Upper lobe of left lung (tissue), 6 donors: ENCODE data around the gene ATG4A. TPM values are rescaled to one million over a fixed set of nuclear protein-coding genes. Genes with fewer than 3 reads are reported as not detected.
A peak's percentile ranks its signal among the peaks of the same experiment; 100 is the strongest.

Experiments used
- ATAC-seq, 2 donors: fragments of 200-7000 bp; cut with Tn5 transposase; one replicate each; pipeline ENCODE4 v1.9.1; 2022; ENCODE audit warnings: mild to moderate bottlenecking in 2 of 2, moderate library complexity in 2 of 2; ENCODE audit not compliant: low FRiP score in 2 of 2
- DNase-seq, 2 donors: peaks; one replicate each; pipeline ENCODE4 v3.0.0-alpha.2; 2019 to 2020
- H3K27ac ChIP-seq, 4 donors: fragments of 200-600 bp; sonication (generic); one replicate each; pipeline ENCODE4 v1.5.1; 2016 to 2019
- H3K27me3 ChIP-seq, 4 donors: fragments of 200-600 bp; sonication (generic); one replicate each; pipeline ENCODE4 v1.5.1; 2017 to 2019
- H3K36me3 ChIP-seq, 4 donors: fragments of 200-600 bp; sonication (generic); one replicate each; pipeline ENCODE4 v1.5.1; 2016 to 2019
- H3K4me1 ChIP-seq, 4 donors: fragments of 200-600 bp; sonication (generic); one replicate each; pipeline ENCODE4 v1.5.1; 2018 to 2019
- H3K4me3 ChIP-seq, 4 donors: fragments of 200-600 bp; sonication (generic); one replicate each; pipeline ENCODE4 v1.5.1; 2017 to 2019; ENCODE audit warnings: mild to moderate bottlenecking in 2 of 4, moderate library complexity in 1 of 4
- H3K9me3 ChIP-seq, 4 donors: fragments of 200-600 bp; sonication (generic); one replicate each; pipeline ENCODE4 v1.5.1; 2018 to 2019
- CTCF ChIP-seq, 6 experiments: fragments of 450-650 bp in 4 of 6; fragments of 200-600 bp in 2 of 6; sonication (generic) in 2 of 6; IDR thresholded peaks; one replicate each; pipeline ENCODE4 v1.5.1; 2016 to 2019; ENCODE audit warnings: antibody characterized with exemption in 6 of 6
- EP300 ChIP-seq, 4 donors: sonication (generic); formaldehyde crosslinking; IDR thresholded peaks; one replicate each; pipeline ENCODE4 v1.5.1; 2017; ENCODE audit warnings: antibody characterized with exemption in 4 of 4, control low read depth in 2 of 4
- POLR2A ChIP-seq, 4 donors: fragments of 450-650 bp; IDR thresholded peaks; one replicate each; pipeline ENCODE4 v1.5.1; 2016 to 2017; ENCODE audit warnings: antibody characterized with exemption in 4 of 4, mild to moderate bottlenecking in 2 of 4
- POLR2AphosphoS5 ChIP-seq, 2 donors: sonication (generic); formaldehyde crosslinking; IDR thresholded peaks; one replicate each; pipeline ENCODE4 v1.5.1; 2017; ENCODE audit warnings: antibody characterized with exemption in 2 of 2
- WGBS, 2 donors: methylation state at CpG; one replicate each; pipeline ENCODE4 v1.1.5; 2017 to 2018; 5-methylcytosine and 5-hydroxymethylcytosine counted together
- total RNA-seq, 6 donors: library from RNA; depleted of rRNA in 4 of 6; stranded (reverse); fragments of >200 nt in 4 of 6; gene quantifications; one replicate each; pipeline versions ENCODE4 v1.1.0 to v1.2.1, GENCODE V29; 2016 to 2021
- donor health status: DM: no; HTN: no; CAD: no; lungs with moderate emphysema.
- donor health status: DM: no; HTN: yes; CAD: no; lungs with severe emphysema.

The ATG4A gene
- total RNA-seq, 6 donors from 2014 or later: 9.4 to 21.0 (median 12.9) TPM

DNA sequence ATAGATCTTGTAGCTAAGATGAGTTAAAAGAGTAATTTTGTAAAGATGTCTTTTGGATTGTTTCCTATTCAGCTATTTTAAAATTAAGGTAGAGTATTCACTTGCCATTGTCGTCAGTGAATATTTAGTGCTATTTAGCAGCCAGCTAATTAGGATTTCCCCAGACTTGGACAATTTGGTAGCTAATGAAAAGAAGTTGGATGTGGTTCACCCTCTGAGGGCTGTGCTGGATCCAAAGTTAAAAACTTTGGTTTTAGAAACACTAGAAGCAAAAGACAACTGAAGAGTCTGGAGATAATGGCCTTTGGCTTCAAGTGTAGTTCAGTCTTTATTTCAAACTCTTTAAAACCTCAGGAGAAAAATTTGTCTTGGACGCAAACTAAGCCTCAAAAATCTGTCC is 41.3 kb downstream of the ATG4A start:
- TF ChIP-seq EP300 (IDR thresholded peaks at IDR 0.05) (no peak), POLR2A (IDR thresholded peaks at IDR 0.05) (no peak), CTCF (IDR thresholded peaks at IDR 0.05) (no peak), POLR2AphosphoS5 (IDR thresholded peaks at IDR 0.05) (no peak)
- Histone ChIP-seq H3K27me3 (no peaks in the 10 kb centered on the region), H3K4me1 (no peaks in the 10 kb centered on the region), H3K4me3 (no peak overlapping the region), H3K9me3 (no peaks in the 10 kb centered on the region), H3K36me3 (peaks cover 0 to 11% (median 0%) of the 10 kb centered on the region in 4 donors), H3K27ac (no peak overlapping the region)
- DNase-seq: no peak
- no peak for ATAC-seq
- 75 to 93% methylated on average over 2 of the region's 2 CpGs for WGBS, 2 donors

DNA sequence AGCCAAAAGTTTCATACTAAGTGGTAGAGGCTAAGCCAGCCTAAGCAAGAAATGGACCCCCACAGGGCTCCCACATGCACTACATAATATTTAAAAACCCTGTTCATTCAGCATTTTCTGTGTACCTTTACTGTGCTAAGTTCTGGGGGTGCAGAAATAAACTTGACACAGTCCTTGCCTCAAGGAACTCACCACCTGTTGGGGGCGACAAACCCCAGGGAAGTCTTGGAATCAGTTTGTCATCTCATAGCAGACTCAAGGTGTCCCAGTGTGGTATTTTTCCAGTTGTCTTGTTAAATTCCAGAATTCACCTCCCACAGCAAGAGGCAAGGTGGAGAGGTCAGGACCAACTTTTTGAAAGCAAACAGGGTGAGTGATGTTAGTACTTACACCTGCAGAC is 43.1 kb downstream of the ATG4A start:
- Histone ChIP-seq H3K4me1 (no peaks in the 10 kb centered on the region), H3K27me3 (no peaks in the 10 kb centered on the region), H3K27ac (no peak overlapping the region), H3K9me3 (no peaks in the 10 kb centered on the region), H3K36me3 (peaks cover 0 to 22% (median 0%) of the 10 kb centered on the region in 4 donors), H3K4me3 (no peak overlapping the region)
- WGBS, 2 donors: 47 to 100% methylated on average over 1 of the region's 1 CpG
- ATAC-seq (no peak), DNase-seq (no peak)
- TF ChIP-seq POLR2AphosphoS5 (IDR thresholded peaks at IDR 0.05) (no peak), EP300 (IDR thresholded peaks at IDR 0.05) (no peak), POLR2A (IDR thresholded peaks at IDR 0.05) (no peak), CTCF (IDR thresholded peaks at IDR 0.05) (no peak)

- Histone ChIP-seq H3K9me3 (no peaks in the 10 kb centered on the region), H3K36me3 (peaks cover 0 to 34% (median 3%) of the 10 kb centered on the region in 4 donors), H3K27me3 (no peaks in the 10 kb centered on the region), H3K4me3 (no peak overlapping the region), H3K4me1 (no peaks in the 10 kb centered on the region), H3K27ac (no peak overlapping the region)
- TF ChIP-seq EP300 (IDR thresholded peaks at IDR 0.05) (no peak), CTCF (IDR thresholded peaks at IDR 0.05) (peak in 1 of 6 experiments; percentile 30)
- ATAC-seq (no peak), DNase-seq (no peak)
- 65 to 79% methylated on average over 6 to 7 of the region's 7 CpGs for WGBS, 2 donors
Observed at GRCh38 chrX:108138814-108139702, 47.5 kb downstream of the ATG4A start.

DNA sequence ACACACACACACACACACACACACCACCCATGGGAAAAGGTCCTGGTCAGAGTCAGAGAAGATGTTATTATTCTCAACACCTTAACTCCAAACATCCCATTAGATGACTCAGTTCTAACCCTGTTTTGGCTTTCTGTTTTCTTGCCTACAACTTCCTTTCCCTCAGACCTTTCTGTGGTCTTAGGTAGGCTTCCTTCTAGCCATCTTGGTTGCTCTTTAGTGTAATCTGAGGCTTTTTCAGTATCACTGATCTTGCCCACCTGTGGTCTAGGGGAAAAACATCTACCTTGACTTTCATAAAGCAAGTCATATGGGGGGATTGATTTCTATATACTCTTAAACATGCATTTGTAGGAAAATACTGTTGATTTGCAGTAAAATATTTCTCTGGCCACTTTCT is 56.9 kb downstream of the ATG4A start:
- Histone ChIP-seq H3K27me3 (no peaks in the 10 kb centered on the region), H3K9me3 (no peaks in the 10 kb centered on the region), H3K36me3 (peaks cover 0 to 17% (median 0%) of the 10 kb centered on the region in 4 donors), H3K4me3 (no peak overlapping the region), H3K27ac (no peak overlapping the region), H3K4me1 (no peaks in the 10 kb centered on the region)
- no peak for TF ChIP-seq POLR2A (IDR thresholded peaks at IDR 0.05)
- no peak for TF ChIP-seq EP300 (IDR thresholded peaks at IDR 0.05)
- no peak for TF ChIP-seq CTCF (IDR thresholded peaks at IDR 0.05)
- ATAC-seq (no peak), DNase-seq (no peak)

DNA sequence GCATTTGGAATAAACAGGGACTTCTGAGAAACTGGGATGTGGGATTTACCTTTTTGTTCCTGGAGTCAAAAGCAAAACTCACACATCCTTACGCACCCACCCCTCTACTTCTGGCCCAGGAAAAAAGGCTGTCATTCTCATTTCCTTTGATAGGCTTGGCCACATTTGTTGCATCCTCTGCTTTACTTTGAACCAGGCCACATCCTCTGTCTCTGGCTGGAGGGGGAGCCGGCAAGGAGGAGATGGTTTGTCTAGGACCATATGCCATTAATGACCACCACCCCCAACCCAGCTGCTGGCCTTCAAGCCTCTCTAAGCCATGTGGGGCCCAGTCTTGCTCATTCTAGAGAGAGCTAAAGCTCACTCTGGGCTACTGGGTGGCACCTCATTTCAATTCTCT is 64.5 kb downstream of the ATG4A start:
- peaks cover 0 to 9% (median 0%) of the 10 kb centered on the region in 4 donors for H3K36me3 ChIP-seq
- H3K27me3 ChIP-seq: no peaks in the 10 kb centered on the region
- H3K4me3 ChIP-seq: no peak overlapping the region
- no peak overlapping the region for H3K27ac ChIP-seq
- H3K4me1 ChIP-seq: no peaks in the 10 kb centered on the region
- no peaks in the 10 kb centered on the region for H3K9me3 ChIP-seq
- 85 to 91% methylated on average over 1 to 2 of the region's 2 CpGs for WGBS, 2 donors
- no peak for ATAC-seq
- no peak for TF ChIP-seq POLR2A (IDR thresholded peaks at IDR 0.05)
- DNase-seq: no peak
